Lower lobe of right lung (tissue), 2 donors: ENCODE data around the gene DIS3L2. TPM values are rescaled to one million over a fixed set of nuclear protein-coding genes. Genes with fewer than 3 reads are reported as not detected.

Experiments
- ATAC-seq, 2 donors: fragments of 200-7000 bp; cut with Tn5 transposase; one replicate each; pipeline ENCODE4 v1.9.1; 2020 to 2022; ENCODE audit warnings: mild to moderate bottlenecking in 2 of 2, moderate library complexity in 2 of 2
- DNase-seq: peaks from one replicate; pipeline ENCODE4 v3.0.0-alpha.2; 2020
- H3K27ac ChIP-seq: fragments of 200-600 bp; one replicate; pipeline ENCODE4 v1.8.0; 2022
- H3K27me3 ChIP-seq: fragments of 200-600 bp; one replicate; pipeline ENCODE4 v1.8.0; 2022; ENCODE audit warnings: low read depth
- H3K36me3 ChIP-seq: fragments of 200-600 bp; one replicate; pipeline ENCODE4 v1.8.0; 2022; ENCODE audit warnings: mild to moderate bottlenecking
- H3K4me1 ChIP-seq: fragments of 200-600 bp; one replicate; pipeline ENCODE4 v1.8.0; 2022
- H3K4me3 ChIP-seq: fragments of 200-600 bp; one replicate; pipeline ENCODE4 v1.8.0; 2022; ENCODE audit warnings: mild to moderate bottlenecking
- H3K9me3 ChIP-seq: fragments of 200-600 bp; one replicate; pipeline ENCODE4 v1.8.0; 2022
- intact Hi-C: fragments of 100-400 bp; cut with DNase I; formaldehyde crosslinking; loops from one replicate; pipeline ENCODE4 v1.11.0; 2022
- total RNA-seq: library from RNA; stranded (reverse); fragmentation: NEBNext Ultra II Directional; extraction: Animal tissue kit (Norgen Biotek cat#: 25700); gene quantifications from one replicate; pipeline ENCODE4 v1.2.1, GENCODE V29; 2021
- TF ChIP-seq, protein P1 (sequence below): fragments of 200-600 bp; IDR thresholded peaks from one replicate; pipeline ENCODE4 v1.8.0; 2022; ENCODE audit warnings: antibody characterized with exemption, mild to moderate bottlenecking
- donor health status: DM: no; HTN: yes; CAD: no; lungs with severe emphysema.

The DIS3L2 gene
- total RNA-seq, 1 donor from 2014 or later = 34.4 TPM

DNA sequence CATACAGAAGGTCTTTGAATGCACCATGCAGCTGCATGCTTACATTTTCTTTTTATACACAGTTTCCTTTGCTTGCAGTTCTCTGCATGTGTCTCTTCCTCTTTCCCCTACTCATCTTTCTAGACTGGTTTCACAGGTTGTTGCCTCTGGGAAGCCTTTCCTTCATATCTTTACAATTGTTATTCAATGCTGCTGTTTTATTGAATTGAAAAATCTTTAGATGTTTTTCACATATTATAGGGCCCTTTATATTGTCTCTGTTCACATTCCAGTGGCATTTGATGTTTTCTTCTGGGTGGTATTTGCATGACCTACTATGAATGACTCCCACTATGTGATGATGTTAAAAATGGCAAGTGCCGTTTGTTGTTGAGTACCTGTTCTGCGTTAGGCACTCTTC lies 91.1 kb downstream of the DIS3L2 start:
- no peak for DNase-seq
- H3K27me3 ChIP-seq = no peaks in the 10 kb centered on the region
- ATAC-seq = no peak
- H3K4me3 ChIP-seq = no peak overlapping the region
- no peak overlapping the region for H3K27ac ChIP-seq
- no peaks in the 10 kb centered on the region for H3K4me1 ChIP-seq
- no peaks in the 10 kb centered on the region for H3K36me3 ChIP-seq
- H3K9me3 ChIP-seq = no peaks in the 10 kb centered on the region
- TF ChIP-seq, protein P1, sequence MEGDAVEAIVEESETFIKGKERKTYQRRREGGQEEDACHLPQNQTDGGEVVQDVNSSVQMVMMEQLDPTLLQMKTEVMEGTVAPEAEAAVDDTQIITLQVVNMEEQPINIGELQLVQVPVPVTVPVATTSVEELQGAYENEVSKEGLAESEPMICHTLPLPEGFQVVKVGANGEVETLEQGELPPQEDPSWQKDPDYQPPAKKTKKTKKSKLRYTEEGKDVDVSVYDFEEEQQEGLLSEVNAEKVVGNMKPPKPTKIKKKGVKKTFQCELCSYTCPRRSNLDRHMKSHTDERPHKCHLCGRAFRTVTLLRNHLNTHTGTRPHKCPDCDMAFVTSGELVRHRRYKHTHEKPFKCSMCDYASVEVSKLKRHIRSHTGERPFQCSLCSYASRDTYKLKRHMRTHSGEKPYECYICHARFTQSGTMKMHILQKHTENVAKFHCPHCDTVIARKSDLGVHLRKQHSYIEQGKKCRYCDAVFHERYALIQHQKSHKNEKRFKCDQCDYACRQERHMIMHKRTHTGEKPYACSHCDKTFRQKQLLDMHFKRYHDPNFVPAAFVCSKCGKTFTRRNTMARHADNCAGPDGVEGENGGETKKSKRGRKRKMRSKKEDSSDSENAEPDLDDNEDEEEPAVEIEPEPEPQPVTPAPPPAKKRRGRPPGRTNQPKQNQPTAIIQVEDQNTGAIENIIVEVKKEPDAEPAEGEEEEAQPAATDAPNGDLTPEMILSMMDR = no peak
- intact Hi-C loops = no loop called here

DNA sequence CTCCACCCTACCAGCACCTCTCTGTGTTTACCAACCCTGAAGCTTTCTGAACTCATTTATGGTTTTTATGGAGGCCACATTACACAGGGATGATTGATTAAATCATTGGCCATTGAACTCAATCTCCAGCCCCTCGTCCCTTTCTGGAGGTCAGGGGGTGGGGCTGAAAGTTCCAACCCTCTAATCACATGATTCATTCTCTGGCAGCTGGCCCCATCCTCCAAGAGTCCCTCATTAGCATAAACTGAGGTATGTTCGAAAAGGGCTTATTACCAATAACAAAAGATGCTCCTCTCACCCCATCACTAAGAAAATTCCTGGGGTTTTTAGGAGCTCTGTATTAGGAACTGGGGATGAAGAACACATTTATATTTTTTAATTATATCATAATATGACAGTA lies 92.3 kb downstream of the DIS3L2 start:
- H3K27ac ChIP-seq = no peak overlapping the region
- H3K9me3 ChIP-seq = no peaks in the 10 kb centered on the region
- H3K36me3 ChIP-seq = no peaks in the 10 kb centered on the region
- H3K27me3 ChIP-seq = no peaks in the 10 kb centered on the region
- TF ChIP-seq, protein P1 = no peak
- intact Hi-C loops = no loop called here
- ATAC-seq (no peak), DNase-seq (no peak)
- no peak overlapping the region for H3K4me3 ChIP-seq
- no peaks in the 10 kb centered on the region for H3K4me1 ChIP-seq

DNA sequence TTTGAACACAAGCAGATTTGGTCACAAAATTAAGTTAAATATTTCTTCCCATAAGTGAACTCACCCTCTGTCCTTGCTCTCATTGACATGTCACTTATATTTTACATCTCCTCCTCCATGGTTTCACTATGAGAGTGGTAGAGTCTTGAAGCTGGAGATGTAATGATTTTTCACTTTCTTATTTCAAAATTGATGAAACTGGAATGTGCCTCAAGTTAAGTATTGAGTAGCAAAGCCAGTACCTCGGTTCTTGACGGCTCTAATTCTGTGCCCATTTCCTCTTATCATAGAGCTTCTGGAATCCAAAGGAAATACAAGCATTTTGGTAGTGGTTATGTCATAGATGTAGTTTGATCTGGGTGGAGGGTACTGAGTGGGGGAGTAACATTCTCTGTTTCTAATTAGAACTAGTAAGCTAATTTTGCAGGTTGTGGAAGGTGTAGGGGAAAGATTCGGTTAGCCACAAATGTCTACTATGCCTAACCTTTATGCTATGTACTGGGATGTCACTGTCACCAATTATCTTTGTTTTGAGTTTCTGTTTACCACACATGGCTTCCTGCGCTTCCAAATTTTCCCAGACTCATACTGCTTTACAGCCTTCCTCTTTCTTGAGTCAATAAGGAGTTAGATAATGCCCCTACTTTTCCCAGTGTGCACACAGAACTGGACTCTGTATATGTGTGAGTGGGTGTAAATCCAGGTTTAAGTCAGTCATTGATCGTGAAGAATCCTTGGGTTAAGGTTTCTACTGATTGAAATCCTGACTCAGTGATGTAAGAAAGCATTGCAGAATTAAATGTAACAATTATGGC lies 96.8 kb downstream of the DIS3L2 start:
- Histone ChIP-seq H3K27me3 (no peaks in the 10 kb centered on the region), H3K4me3 (no peak overlapping the region), H3K4me1 (no peaks in the 10 kb centered on the region), H3K27ac (no peak overlapping the region), H3K9me3 (no peaks in the 10 kb centered on the region), H3K36me3 (no peaks in the 10 kb centered on the region)
- DNase-seq = no peak
- intact Hi-C loops = no loop called here
- TF ChIP-seq, protein P1 = no peak
- ATAC-seq = no peak

DNA sequence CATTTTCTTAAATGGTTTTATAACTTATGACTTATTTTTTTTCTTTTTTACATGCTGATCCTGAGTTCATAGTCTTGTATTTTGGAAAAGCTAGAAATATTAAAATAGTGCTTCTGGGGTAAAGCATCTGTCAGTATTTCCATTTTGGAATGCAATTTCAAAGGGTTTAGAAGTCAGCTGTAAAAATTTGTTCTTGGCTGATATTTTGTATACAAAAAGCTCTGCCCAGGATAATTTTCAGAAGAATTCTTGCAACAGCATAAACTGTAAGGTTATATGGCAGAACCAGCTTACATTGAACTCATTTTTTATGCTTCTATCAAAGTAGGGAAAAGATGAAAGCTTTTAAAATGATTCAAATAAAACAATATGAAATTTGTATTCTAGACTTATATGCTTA lies 97.4 kb downstream of the DIS3L2 start:
- H3K9me3 ChIP-seq = no peaks in the 10 kb centered on the region
- H3K27me3 ChIP-seq = no peaks in the 10 kb centered on the region
- TF ChIP-seq, protein P1 = no peak
- ATAC-seq (no peak), DNase-seq (no peak)
- H3K27ac ChIP-seq = no peak overlapping the region
- H3K4me1 ChIP-seq = no peaks in the 10 kb centered on the region
- intact Hi-C loops = no loop called here
- no peaks in the 10 kb centered on the region for H3K36me3 ChIP-seq
- H3K4me3 ChIP-seq = no peak overlapping the region

DNA sequence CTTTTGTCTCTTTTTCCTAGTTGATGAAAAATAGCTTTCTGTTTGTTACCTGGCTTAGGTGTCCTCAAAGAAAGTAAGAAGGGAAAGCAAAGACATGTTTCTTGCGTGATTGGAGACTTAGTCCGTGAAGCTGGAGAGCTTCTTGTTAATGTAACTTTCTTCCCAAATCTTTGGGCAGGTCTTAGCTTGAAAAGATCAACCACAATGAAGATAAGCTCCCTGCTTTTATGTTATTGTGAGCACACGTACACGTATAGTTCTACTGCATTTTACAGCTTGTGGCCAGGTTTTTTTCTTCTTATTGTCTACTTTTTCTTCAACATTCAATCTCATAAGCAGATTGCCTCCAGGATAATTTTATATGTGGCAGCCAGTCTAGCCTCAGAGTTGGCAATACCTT lies 99.8 kb downstream of the DIS3L2 start:
- no peak overlapping the region for H3K4me3 ChIP-seq
- no peaks in the 10 kb centered on the region for H3K9me3 ChIP-seq
- H3K27me3 ChIP-seq = no peaks in the 10 kb centered on the region
- no peak overlapping the region for H3K27ac ChIP-seq
- TF ChIP-seq, protein P1 = no peak
- H3K36me3 ChIP-seq = no peaks in the 10 kb centered on the region
- ATAC-seq (no peak), DNase-seq (no peak)
- no peaks in the 10 kb centered on the region for H3K4me1 ChIP-seq
- intact Hi-C loops = no loop called here
